GM21360 (cell line): ENCODE results near the gene IREB2.
"Not testable (repeated sequence)": the region's sequence is repeated elsewhere in the genome, so short reads cannot be mapped to it uniquely, and the experiment has no call there.

Source experiments
- ATAC-seq: cut with Tn5 transposase; IDR thresholded peaks from one replicate; pipeline ENCODE4 v1.9.1; 2021; ENCODE audit warnings: mild to moderate bottlenecking, moderate library complexity; ENCODE audit not compliant: unreplicated experiment

Gene IREB2, protein sequence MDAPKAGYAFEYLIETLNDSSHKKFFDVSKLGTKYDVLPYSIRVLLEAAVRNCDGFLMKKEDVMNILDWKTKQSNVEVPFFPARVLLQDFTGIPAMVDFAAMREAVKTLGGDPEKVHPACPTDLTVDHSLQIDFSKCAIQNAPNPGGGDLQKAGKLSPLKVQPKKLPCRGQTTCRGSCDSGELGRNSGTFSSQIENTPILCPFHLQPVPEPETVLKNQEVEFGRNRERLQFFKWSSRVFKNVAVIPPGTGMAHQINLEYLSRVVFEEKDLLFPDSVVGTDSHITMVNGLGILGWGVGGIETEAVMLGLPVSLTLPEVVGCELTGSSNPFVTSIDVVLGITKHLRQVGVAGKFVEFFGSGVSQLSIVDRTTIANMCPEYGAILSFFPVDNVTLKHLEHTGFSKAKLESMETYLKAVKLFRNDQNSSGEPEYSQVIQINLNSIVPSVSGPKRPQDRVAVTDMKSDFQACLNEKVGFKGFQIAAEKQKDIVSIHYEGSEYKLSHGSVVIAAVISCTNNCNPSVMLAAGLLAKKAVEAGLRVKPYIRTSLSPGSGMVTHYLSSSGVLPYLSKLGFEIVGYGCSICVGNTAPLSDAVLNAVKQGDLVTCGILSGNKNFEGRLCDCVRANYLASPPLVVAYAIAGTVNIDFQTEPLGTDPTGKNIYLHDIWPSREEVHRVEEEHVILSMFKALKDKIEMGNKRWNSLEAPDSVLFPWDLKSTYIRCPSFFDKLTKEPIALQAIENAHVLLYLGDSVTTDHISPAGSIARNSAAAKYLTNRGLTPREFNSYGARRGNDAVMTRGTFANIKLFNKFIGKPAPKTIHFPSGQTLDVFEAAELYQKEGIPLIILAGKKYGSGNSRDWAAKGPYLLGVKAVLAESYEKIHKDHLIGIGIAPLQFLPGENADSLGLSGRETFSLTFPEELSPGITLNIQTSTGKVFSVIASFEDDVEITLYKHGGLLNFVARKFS

DNA sequence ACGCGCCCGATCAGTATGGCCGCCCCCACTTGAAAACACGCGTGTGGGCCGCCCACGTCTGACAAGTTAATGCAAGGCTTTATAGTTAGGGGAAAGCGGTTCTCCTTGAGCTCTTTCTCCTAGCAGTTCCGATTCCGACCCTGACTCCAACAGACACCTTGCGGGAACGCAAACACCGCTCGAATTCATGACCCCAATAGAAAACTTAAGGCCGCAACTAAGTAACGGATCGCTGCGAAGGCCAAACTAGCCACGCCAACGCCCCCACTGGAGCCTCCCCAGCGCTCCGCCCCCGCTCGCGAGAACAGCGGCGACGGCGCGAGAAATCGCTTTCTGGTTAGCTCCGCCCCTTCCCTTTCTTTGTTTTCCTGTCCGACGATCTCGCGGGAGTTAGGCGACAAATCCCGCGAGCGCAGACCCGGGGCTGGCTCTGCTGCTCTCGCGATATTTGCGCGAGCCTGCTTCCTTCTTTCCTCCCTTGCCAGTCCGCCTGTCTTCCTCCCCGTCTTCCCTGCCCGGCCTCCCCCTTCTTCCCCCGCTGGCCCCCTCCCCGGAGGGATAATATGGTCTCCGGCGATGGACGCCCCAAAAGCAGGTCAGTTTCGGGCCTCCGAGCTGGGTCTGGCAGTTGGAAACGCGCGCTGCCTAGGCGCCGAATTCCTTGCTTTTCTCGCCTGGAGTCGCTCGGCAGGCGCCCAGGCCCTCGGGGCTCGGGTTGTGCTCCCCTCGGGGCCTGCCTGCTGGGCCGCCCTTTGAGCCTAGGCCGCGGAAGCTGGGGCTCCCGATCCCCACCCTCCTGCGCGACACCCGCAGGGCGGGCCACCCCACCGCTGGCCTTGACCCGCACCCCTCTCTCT lies at the start of gene IREB2:
Gene IREB2 (plus strand): TSS at position 455 of the 857 bp plus-strand sequence. CDS start 122 bp downstream, at position 577.
- ATAC-seq, result peak; percentile 77

DNA sequence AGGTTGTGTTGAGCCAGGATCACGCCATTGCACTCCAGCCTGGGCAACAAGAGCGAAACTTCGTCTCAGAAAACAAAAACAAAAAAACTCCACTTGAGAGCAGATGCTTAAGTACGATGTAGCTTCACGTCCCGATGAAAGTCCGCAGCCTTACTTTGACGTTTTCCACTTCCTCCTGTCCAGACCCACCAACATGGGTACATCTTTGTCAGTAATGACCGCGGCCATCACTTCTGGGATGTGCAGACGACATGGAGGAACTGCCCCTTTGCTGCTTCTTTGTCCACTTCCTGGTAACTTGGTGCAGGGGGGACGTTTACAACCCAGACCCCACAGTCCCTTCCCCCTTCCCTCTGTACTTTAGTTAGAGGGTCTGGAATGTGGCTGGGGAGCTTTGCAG lies 49.2 kb upstream of the IREB2 start:
- ATAC-seq, result no peak

DNA sequence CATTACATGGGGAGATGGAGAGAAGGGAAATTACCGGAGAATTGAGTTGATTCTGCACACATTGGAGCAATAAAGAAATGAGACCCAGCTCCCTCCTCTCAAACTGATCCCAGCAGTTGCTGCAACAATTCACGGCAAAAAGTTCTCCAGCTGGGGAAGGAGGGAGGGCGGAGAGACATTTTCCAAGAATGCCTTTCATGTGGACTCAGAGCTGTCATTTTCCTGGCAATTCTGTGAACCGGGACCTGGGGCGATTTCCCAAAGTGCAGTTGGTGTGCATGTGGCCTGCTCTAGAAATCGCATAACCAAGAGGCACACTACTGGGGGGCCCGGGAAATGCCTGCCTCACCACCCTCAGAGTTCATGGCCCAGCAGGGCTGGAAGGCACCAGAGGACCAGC lies 48.7 kb upstream of the IREB2 start:
- no peak for ATAC-seq

DNA sequence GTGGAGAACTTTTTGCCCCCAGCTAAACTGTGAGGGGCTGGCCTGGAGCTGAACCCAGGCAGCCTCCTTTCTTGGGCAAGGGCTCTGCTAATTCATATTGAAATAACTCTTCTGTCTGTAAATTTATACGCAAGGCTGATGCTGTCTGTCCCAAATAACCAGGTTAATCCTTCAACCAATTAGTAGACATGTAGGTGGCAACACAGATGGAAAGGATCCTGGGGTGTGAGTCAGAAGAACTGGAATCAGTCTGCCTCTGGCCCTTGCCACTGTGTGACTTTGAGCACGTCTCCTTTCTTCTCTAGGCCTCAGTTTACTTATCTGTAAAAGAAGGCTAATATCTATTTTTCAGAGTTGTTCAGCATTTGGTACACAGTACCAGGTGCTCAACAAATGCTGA lies 48.3 kb upstream of the IREB2 start:
- ATAC-seq, result no peak

DNA sequence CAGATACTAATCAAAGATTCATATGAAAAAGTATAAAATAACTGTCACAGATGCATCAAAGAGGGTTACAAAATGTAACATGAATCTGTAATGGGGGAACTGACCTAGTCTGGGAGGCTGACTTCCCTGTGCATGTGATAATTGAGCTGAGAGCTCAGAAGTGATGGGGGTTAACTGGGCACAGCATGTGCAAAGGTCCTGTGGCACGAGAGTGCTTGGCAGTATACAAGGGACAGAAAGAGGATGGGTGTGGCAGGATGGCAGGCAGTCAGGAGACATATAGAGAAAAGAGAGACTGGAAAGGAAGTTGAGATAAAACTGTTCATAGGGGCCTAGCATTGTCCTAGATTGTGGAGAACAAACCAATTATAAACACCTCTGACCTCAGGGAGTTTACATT lies 47.8 kb upstream of the IREB2 start:
- ATAC-seq, result no peak

DNA sequence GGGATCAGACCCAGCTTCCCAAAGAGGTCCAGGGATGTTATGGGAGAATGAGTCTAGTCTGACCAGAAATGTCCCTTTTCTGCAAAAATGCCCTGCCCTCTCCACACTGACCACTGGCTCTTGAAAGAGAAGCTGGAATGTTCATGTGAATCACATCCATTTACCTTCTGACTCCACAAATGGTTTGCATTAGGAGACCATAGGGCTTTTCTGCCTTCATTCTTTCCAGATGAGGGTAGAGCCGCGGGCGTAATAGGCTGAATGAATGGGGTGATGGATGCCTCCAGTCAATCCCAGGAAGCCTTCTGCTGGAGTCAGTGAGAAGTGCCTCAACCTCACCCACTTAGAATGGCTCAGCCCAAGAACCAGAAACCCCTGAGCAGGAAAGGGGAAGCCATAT lies 47.2 kb upstream of the IREB2 start:
- ATAC-seq, result no peak

DNA sequence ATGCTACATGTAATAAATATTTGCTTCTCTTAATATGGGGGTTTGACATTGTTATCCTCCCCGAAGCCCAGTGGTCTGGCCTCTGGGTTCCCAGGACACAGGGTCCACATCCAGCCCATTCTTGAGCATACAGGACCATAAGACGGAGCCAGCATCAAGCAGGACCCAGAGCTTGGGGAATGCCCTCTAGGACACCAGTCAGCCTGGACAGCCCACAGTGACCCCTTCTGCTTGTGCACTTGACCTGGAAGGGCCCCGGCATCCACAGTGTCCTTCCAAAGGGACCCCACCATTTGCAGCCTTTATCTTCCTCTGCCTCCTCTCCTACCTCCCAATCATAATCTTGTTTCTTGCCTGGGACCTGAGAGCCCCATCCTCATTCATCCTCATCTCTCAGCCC lies 46.2 kb upstream of the IREB2 start:
- no peak for ATAC-seq

DNA sequence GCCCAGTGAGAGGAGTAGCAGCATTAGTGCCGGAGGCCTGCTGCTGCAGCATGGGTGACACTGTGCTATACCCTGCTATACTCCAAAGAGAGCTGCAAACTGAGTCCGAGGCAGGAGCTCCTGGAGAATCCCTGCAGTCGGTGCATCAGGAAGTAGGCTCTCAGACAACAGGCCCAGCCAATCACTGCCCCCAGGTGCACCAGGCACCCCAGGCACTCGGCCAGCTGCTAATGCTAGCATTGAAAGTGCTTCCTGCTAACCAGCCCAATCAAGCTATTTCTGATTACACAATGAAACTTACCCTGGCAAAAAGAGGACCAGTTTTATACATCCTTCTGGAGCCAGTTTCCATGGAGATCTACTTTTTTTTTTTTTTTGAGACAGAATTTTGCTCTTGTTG lies 45.6 kb upstream of the IREB2 start:
- no peak for ATAC-seq

DNA sequence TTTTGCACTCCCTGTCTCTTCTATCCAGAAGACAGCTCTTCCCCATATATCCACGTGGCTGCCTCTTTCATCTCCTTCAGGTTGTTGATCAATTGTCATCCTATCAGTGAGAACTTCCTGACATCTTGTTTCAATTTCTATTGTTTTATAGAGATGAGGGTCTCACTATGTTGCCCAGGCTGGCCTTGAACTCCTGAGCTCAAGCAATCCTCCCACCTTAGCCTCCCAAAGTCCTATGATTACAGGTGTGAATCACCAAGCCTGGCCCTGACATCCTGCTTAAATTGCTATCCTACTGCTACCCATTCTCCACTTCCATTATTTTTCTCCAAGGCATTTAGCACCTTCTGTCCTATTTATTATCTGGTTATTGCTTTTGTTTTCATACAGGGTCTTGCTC lies 44.9 kb upstream of the IREB2 start:
- no peak for ATAC-seq

DNA sequence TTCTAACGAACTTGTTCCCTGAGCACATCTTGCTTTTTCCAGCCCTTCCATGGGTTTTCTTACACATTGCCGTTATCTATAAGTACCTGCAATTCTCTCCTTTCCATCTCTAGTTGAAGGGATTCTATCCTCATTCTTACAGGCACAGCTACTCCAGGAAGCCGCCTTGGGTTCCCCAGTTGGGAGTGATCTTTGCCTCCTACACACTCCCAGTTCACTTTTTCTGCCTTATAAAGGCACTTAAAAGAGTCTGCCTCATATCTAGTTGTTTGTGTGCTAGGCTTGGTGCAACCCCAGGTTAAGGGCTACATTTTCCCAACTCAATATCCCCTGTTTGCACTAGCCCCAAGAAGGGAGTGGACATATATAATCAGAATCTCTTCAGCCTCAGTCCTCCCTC lies 44.0 kb upstream of the IREB2 start:
- no peak for ATAC-seq

DNA sequence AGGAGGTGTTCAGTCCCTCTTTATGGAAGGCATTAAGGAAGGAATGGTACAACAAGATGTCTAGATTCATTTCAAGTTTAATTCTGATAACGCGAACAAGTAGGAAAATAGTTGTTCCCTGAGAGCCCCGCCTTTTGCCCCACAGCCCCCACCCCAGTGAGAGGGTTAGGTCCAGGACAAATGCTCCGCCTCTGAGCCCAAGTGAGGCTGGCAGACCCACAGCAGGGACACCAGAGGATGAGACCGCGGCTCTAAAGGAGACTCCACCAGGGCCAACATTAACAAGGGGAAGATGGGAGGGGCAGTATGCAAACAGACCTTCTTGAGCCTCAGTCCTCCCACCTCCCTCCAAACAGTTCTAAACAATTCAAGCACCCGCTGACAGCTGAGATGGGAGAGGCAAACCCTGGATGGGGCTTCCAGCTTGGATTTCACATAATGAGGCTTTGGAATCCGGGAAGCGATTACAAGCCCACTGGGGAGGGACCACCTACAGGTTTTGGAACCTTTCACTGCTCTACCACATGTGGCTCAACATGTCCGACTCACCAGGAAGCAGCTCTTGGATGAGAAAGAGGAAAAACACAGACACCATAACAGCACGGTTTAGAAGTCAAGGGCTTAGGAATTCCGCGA lies 42.9 kb upstream of the IREB2 start:
- no peak for ATAC-seq

DNA sequence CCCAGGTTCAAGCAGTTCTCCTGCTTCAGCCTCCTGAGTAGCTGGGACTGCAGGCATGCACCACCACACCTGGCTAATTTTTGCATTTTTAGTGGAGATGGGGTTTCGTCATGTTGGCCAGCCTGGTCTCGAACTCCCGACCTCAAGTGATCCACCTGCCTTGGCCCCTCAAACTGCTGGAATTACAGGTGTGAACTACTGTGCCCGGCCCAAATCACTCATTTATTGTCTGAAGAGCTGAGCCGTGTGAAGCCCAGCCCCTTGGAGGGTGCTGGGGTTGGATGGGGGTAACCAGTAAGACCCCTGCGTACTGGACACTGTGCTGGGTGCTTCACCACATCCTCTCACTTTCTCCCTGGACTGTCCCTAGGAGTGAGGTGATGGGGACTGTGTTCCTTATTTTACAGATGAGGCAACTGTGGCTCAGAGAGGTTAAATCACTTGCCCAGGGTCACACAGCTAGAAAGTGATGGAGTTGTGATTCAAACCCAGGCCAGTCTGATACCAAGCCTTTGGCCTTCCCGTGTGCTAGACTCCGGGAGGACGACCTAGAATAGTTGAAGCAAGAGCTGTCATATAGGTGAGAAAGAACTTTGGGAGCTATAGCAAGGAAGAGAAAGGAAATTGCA lies 41.7 kb upstream of the IREB2 start:
- ATAC-seq, result no peak

DNA sequence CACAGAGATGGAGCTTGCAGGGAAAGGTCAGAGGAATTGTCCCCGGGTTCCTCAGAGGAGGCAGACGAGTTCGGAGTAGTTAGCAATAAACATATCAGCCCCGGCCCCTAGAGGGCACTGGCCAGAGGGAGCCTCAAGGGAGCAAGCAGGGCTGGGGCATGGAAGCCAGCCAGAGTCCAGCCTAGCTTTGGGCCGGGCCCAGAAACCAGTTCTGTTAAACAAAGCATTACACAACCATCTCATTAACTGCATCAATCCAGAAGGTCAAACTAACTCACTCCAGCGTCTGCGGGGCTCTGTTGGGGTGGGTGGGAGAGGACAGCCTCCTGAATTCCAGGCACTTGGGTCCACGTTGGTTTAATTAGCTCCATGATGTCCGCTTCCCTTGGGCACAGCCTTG lies 41.0 kb upstream of the IREB2 start:
- no peak for ATAC-seq

DNA sequence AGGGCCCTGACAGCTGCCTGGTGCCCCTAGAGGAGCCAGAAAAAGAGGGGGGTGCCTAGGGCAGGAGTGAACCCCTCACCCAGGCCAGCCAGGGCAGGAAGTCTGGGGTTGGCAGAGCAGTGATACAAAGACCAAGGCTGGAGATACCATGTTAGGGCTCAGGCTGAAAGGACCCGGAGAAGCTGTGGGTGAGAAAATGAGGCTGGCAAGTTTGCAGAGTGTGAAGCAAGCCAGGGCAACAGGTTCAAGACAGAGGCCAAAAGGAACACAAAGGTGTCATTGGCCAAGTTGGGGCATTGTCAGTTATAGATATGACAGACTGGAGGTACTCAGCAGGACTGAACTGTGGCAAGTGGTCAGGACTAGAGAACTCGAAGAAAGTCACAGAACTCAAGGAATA lies 40.6 kb upstream of the IREB2 start:
- no peak for ATAC-seq

DNA sequence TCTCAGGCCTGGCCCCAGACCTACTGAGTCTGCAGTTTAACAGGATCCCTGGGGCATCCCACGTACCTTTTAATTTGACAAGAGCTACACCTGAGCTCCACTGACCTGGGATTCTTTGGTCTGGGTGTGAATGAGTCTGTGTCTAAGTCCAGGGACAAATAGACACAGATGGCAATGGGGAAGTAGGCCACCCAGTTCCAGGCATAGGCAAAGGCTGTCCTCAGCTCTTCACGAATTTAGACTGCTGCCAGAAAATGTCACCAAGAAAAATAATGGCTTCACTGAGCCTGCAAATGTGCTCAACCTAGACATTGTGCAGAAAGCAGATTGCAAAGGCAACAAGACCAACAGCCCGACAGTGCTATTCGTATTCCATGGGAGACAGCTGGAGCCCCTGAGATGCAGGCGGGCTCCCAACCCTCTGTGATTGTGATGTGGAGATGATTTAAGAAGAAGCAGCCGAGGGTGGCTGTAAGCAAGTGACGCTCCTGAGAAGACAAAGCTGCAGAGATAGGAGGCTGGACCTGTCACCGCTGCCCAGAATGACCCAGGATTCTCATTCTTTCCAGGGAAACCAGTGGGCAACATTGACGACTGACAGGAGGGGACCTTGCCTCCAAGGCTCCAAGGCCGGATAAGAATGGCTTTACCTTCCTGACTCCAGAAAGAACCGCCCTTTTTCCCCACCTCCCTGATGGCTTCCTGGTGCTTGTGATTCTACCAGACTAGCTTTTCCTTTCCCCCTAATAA lies 39.8 kb upstream of the IREB2 start:
- no peak for ATAC-seq

DNA sequence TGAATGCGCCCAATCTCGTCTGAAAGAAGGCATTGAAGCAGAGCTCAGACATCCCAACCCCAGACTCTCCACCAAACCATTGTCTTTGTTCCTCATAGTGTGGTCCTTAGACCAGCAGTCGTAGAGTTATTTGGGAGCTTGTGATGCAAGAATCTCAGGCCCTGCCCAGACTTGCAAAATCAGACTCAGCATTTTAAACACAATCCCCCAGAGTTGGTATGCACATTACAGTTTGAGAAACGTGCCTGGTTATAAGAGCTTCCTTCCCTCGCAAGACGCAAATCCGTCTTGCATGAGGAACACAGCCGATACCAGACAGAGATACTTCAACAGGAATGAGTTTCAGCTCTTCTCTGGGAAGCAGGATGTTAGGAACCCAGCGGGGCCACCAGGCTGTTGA lies 38.9 kb upstream of the IREB2 start:
- ATAC-seq, result no peak

DNA sequence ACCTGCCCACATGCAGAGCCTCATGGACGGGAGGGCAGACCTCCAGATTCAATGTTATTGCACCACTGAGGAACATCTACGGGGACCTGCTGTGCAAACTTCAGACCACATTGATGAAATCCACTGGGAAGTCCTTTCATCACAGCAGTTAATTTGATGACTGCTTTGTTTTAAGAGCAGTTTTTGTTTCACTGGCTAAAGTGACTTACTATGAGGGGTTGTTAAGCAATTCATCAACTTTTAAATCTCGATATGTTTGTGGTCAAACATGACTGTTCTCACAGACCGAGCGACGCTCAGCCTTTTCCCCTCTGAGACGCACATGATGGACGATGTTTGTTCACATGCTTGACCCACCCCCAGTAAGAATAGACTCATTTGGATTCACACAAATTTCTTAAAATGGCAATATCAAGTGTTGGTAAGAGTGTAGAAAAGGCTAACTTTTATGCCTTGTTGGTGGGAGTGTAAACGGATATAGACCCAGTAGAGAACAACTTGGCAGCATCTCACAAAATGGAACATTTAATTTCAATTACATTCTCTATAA lies 35.9 kb upstream of the IREB2 start:
- ATAC-seq, result no peak

DNA sequence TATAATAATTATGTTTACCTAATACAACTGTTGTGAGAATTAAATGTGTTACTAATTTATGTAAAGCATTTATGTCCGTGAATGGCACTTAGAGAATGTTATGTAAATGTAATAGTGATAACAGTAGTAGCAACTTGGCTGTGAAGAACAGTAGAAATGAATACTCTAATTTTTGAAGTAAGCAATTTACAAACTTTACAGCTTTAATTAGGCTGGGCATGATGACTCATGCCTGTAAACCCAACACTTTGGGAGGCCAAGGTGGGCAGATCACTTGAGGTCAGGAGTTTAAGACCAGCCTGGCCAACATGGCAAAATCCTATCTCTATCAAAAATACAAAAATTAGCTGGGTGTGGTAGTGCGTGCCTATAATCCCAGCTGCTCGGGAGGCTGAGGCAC lies 33.9 kb upstream of the IREB2 start:
- no peak for ATAC-seq

DNA sequence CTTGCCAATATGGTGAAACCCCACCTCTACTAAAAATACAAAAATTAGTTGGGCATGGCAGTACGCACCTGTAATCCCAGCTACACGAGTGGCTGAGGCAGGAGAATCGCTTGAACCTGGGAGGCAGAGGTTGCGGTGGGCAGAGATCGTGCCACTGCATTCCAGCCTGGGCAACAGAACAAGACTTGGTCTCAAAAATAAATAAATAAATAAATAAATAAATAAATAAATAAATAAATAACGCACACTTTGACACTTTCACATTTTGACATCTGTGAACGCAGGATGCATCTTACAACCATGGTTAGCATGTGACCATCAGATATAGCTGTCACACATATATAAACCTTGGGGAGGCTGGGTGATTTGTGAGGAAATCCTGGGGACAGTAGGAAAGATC lies 33.2 kb upstream of the IREB2 start:
- ATAC-seq, result not testable (repeated sequence)
